ENCODE data around the gene PAM.

PAM gene

DNA sequence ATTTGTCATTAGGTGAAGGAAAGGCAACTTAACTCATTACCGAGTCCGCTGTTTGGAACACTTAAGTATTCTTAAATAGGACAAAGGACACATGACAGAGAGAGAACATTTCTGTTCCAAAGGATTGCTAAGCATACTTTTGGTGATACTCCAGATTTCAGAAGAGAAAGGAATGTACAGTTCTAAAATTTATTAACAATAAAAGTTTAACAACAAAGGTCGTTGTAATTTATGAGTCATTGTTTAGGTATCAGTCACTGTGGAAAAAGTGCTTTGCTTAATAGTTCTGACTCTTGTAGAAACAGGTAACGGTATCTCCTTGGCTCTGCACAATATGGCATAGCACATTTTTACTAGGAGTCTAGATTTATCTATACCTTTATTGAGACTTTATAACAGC, 36.3 kb upstream of the PAM start:
- no peak overlapping the region for H3K9ac ChIP-seq (ENCODE audit: insufficient read length, low read depth)
- no peak for TF ChIP-seq ZNF274 (IDR thresholded peaks at IDR 0.05; ENCODE audit: low read depth, low read length)
- TF ChIP-seq SUZ12 (IDR thresholded peaks at IDR 0.05; ENCODE audit: extremely low read depth, insufficient read depth, insufficient read length), result no peak
- no peaks in the 10 kb centered on the region for H3K9me3 ChIP-seq (ENCODE audit: insufficient read depth, low read length)
- DNase-seq (ENCODE audit: low read depth, low spot score), result no peak
- H3K27me3 ChIP-seq (ENCODE audit: insufficient read depth, insufficient read length), result no peaks in the 10 kb centered on the region
- H3K36me3 ChIP-seq (ENCODE audit: insufficient read depth, insufficient read length, low read length), result no peaks in the 10 kb centered on the region
- H3K4me1 ChIP-seq (ENCODE audit: insufficient read depth, insufficient read length), result no peaks in the 10 kb centered on the region
- H3K4me3 ChIP-seq (ENCODE audit: insufficient read length, low read depth), result no peak overlapping the region

DNA sequence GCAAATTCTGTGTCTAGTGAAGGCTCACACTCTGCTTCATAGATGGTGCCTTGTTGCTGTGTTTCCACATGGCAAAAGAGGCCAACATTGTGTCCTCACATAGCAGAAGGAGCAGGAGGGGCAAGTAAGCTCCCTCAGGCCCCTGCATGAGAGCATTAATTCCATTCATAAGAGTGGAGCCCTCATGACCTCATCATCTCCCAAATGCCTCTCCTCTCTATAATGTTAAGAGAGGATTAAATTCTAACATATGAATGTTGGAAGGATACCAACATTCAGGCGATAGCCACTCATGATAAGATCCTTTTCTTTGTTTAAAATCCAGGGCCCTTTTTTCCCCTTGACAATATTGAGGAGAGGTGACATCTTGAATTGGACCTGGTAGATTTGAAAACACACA, 35.2 kb upstream of the PAM start:
- H3K36me3 ChIP-seq (ENCODE audit: insufficient read depth, insufficient read length, low read length), result no peaks in the 10 kb centered on the region
- DNase-seq (ENCODE audit: low read depth, low spot score), result no peak
- no peaks in the 10 kb centered on the region for H3K4me1 ChIP-seq (ENCODE audit: insufficient read depth, insufficient read length)
- H3K9ac ChIP-seq (ENCODE audit: insufficient read length, low read depth), result no peak overlapping the region
- H3K27me3 ChIP-seq (ENCODE audit: insufficient read depth, insufficient read length), result no peaks in the 10 kb centered on the region
- H3K9me3 ChIP-seq (ENCODE audit: insufficient read depth, low read length), result no peaks in the 10 kb centered on the region
- TF ChIP-seq ZNF274 (IDR thresholded peaks at IDR 0.05; ENCODE audit: low read depth, low read length), result no peak
- no peak for TF ChIP-seq SUZ12 (IDR thresholded peaks at IDR 0.05; ENCODE audit: extremely low read depth, insufficient read depth, insufficient read length)
- TF ChIP-seq YY1 (IDR thresholded peaks at IDR 0.05; ENCODE audit: insufficient read depth, insufficient read length), result no peak
- H3K4me3 ChIP-seq (ENCODE audit: insufficient read length, low read depth), result no peak overlapping the region

DNA sequence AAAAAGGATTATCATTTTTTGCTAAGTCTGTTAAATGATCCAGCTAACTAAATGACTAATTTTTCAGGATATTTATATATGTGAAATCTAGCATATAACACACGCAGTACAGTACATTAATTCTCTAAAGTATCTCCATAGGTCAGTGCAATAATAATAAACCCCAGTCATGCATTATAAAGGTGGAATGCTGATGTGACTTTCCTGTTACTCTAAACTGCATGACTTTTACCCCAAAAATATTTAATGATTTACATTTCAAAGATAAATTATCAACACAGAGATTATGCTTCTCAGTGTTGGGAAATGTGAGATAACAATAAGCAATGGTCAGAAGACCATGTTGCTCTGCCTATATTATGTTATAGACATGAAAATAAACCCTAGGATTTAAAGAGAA, 34.1 kb upstream of the PAM start:
- Histone ChIP-seq H3K9ac (ENCODE audit: insufficient read length, low read depth) (no peak overlapping the region), H3K4me1 (ENCODE audit: insufficient read depth, insufficient read length) (no peaks in the 10 kb centered on the region), H3K9me3 (ENCODE audit: insufficient read depth, low read length) (no peaks in the 10 kb centered on the region), H3K36me3 (ENCODE audit: insufficient read depth, insufficient read length, low read length) (no peaks in the 10 kb centered on the region), H3K4me3 (ENCODE audit: insufficient read length, low read depth) (no peak overlapping the region), H3K27me3 (ENCODE audit: insufficient read depth, insufficient read length) (no peaks in the 10 kb centered on the region)
- DNase-seq (ENCODE audit: low read depth, low spot score), result no peak
- TF ChIP-seq SUZ12 (IDR thresholded peaks at IDR 0.05; ENCODE audit: extremely low read depth, insufficient read depth, insufficient read length) (no peak), YY1 (IDR thresholded peaks at IDR 0.05; ENCODE audit: insufficient read depth, insufficient read length) (no peak), ZNF274 (IDR thresholded peaks at IDR 0.05; ENCODE audit: low read depth, low read length) (no peak)

DNA sequence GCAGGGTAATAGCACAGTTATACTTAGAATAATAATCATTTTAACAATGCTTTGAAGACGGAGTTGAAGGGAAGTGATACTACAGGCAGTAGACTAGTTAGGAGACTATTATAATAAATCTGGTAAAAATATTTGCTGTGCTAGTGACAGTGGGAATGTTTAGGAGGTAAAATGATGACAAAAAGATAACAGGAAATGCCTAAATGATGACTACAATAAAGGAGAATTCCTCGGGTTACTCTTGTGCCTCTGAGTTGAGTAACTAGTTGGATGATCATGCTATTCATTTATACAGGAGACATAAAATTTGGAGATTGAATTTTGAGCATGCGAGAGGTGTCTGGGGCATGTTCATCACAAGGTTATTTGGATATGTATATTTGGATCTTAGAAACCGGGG, 32.2 kb upstream of the PAM start:
- no peaks in the 10 kb centered on the region for H3K9me3 ChIP-seq (ENCODE audit: insufficient read depth, low read length)

DNA sequence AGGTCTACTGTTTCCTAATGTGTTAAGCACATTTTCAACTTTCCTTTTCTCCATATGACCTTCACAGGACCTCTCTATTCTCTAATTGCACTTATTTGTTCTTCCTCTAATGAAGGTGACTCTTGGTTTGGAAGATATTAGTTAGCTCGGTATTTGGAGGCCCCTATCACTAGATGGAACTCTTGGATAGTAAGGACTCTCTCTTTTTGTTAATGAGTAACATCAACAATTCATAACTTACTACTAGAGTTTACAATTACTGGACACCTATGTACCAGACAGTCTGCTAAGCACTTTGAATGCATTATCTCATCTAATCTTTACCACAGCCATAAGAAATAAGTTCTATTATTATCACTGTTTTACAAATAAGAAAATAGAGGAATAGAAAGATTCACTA, 23.4 kb upstream of the PAM start:
- TF ChIP-seq ZNF274 (IDR thresholded peaks at IDR 0.05; ENCODE audit: low read depth, low read length) (no peak), SUZ12 (IDR thresholded peaks at IDR 0.05; ENCODE audit: extremely low read depth, insufficient read depth, insufficient read length) (no peak), YY1 (IDR thresholded peaks at IDR 0.05; ENCODE audit: insufficient read depth, insufficient read length) (no peak)
- no peaks in the 10 kb centered on the region for H3K9me3 ChIP-seq (ENCODE audit: insufficient read depth, low read length)
- H3K9ac ChIP-seq (ENCODE audit: insufficient read length, low read depth), result no peak overlapping the region
- no peak for DNase-seq (ENCODE audit: low read depth, low spot score)
- H3K4me1 ChIP-seq (ENCODE audit: insufficient read depth, insufficient read length), result no peaks in the 10 kb centered on the region
- no peaks in the 10 kb centered on the region for H3K36me3 ChIP-seq (ENCODE audit: insufficient read depth, insufficient read length, low read length)
- no peaks in the 10 kb centered on the region for H3K27me3 ChIP-seq (ENCODE audit: insufficient read depth, insufficient read length)
- no peak overlapping the region for H3K4me3 ChIP-seq (ENCODE audit: insufficient read length, low read depth)

More for the DNA sequence above, 32.2 kb upstream of the PAM start:
- no peaks in the 10 kb centered on the region for H3K4me1 ChIP-seq (ENCODE audit: insufficient read depth, insufficient read length)
- TF ChIP-seq SUZ12 (IDR thresholded peaks at IDR 0.05; ENCODE audit: extremely low read depth, insufficient read depth, insufficient read length) (no peak), YY1 (IDR thresholded peaks at IDR 0.05; ENCODE audit: insufficient read depth, insufficient read length) (no peak), ZNF274 (IDR thresholded peaks at IDR 0.05; ENCODE audit: low read depth, low read length) (no peak)
- no peaks in the 10 kb centered on the region for H3K27me3 ChIP-seq (ENCODE audit: insufficient read depth, insufficient read length)
- no peaks in the 10 kb centered on the region for H3K36me3 ChIP-seq (ENCODE audit: insufficient read depth, insufficient read length, low read length)
- DNase-seq (ENCODE audit: low read depth, low spot score), result no peak
- H3K4me3 ChIP-seq (ENCODE audit: insufficient read length, low read depth), result no peak overlapping the region
- no peak overlapping the region for H3K9ac ChIP-seq (ENCODE audit: insufficient read length, low read depth)

DNA sequence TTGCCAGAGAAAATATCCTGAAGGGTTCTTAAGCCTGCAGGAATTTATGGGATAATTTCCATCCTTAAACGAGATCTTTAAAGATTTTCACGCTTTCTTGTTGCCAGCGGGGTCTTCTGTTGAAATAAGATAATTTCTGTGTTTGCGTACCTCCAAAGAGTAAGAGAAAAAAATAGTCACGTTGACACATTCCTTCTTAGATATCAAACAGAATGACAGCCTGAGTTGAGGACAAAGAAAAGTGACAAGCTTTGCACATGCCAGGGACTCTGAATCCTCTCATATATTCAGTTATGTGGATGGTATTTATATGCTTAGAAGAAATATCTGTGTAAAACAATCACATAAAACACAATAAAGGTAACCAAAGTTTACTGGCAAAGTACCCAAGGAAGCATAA, 21.6 kb upstream of the PAM start:
- Histone ChIP-seq H3K4me3 (ENCODE audit: insufficient read length, low read depth) (no peak overlapping the region), H3K9ac (ENCODE audit: insufficient read length, low read depth) (no peak overlapping the region), H3K27me3 (ENCODE audit: insufficient read depth, insufficient read length) (no peaks in the 10 kb centered on the region), H3K36me3 (ENCODE audit: insufficient read depth, insufficient read length, low read length) (no peaks in the 10 kb centered on the region), H3K4me1 (ENCODE audit: insufficient read depth, insufficient read length) (no peaks in the 10 kb centered on the region), H3K9me3 (ENCODE audit: insufficient read depth, low read length) (no peaks in the 10 kb centered on the region)
- DNase-seq (ENCODE audit: low read depth, low spot score), result no peak
- no peak for TF ChIP-seq YY1 (IDR thresholded peaks at IDR 0.05; ENCODE audit: insufficient read depth, insufficient read length)
- no peak for TF ChIP-seq SUZ12 (IDR thresholded peaks at IDR 0.05; ENCODE audit: extremely low read depth, insufficient read depth, insufficient read length)
- TF ChIP-seq ZNF274 (IDR thresholded peaks at IDR 0.05; ENCODE audit: low read depth, low read length), result no peak

DNA sequence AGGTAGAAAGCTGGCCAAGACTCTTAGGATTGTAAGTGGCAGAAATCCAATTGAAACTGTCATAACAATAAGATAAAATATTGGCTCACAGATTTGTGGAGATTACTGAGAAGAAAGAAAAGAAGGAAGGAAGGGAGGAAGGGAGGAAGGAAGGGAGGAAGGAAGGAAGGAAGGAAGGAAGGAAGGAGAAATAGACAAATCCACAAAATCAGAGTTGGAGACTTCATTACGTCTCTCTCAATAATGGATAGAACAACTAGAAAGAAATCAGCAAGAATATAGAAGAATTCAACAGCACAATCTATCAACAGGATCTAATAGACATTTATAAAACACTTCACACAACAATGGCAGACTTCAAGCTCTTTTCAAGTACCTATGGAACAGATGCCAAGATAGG, 17.9 kb upstream of the PAM start:
- H3K4me3 ChIP-seq (ENCODE audit: insufficient read length, low read depth), result no peak overlapping the region
- no peaks in the 10 kb centered on the region for H3K27me3 ChIP-seq (ENCODE audit: insufficient read depth, insufficient read length)
- TF ChIP-seq YY1 (IDR thresholded peaks at IDR 0.05; ENCODE audit: insufficient read depth, insufficient read length), result no peak
- no peak for TF ChIP-seq SUZ12 (IDR thresholded peaks at IDR 0.05; ENCODE audit: extremely low read depth, insufficient read depth, insufficient read length)
- no peak for TF ChIP-seq ZNF274 (IDR thresholded peaks at IDR 0.05; ENCODE audit: low read depth, low read length)
- no peak for DNase-seq (ENCODE audit: low read depth, low spot score)
- H3K36me3 ChIP-seq (ENCODE audit: insufficient read depth, insufficient read length, low read length), result no peaks in the 10 kb centered on the region
- no peak overlapping the region for H3K9ac ChIP-seq (ENCODE audit: insufficient read length, low read depth)
- no peaks in the 10 kb centered on the region for H3K4me1 ChIP-seq (ENCODE audit: insufficient read depth, insufficient read length)
- no peaks in the 10 kb centered on the region for H3K9me3 ChIP-seq (ENCODE audit: insufficient read depth, low read length)
